Globus pallidus (tissue), 1 donor: ENCODE data around the gene ARX.

Source experiments
- DNase-seq: peaks from one replicate; pipeline ENCODE4 v3.0.0-alpha.2; 2015; ENCODE audit warnings: low spot score

ARX gene

GRCh38 chrX:25015486-25016360, at the start of gene ARX:
Gene ARX (minus strand): TSS chrX:25015965. CDS start chrX:25015737, 228 bp downstream.
- DNase-seq = peak; percentile 65

- DNase-seq = no peak
Observed at GRCh38 chrX:25059273-25059672, 43.5 kb upstream of the ARX start.

- no peak for DNase-seq
Observed at GRCh38 chrX:25052798-25053534, 37.2 kb upstream of the ARX start.

- no peak for DNase-seq
Observed at GRCh38 chrX:25049971-25050370, 34.2 kb upstream of the ARX start.

GRCh38 chrX:25049357-25049756, 33.6 kb upstream of the ARX start:
- no peak for DNase-seq

GRCh38 chrX:25048178-25048577, 32.4 kb upstream of the ARX start:
- DNase-seq = no peak

- no peak for DNase-seq
Observed at GRCh38 chrX:25043192-25043591, 27.4 kb upstream of the ARX start.

GRCh38 chrX:25039036-25039435, 23.3 kb upstream of the ARX start:
- DNase-seq = no peak

- DNase-seq = no peak
Observed at GRCh38 chrX:25034889-25035288, 19.1 kb upstream of the ARX start.

- no peak for DNase-seq
Observed at GRCh38 chrX:25029288-25029825, 13.6 kb upstream of the ARX start.

- DNase-seq = no peak
Observed at GRCh38 chrX:25028726-25029125, 13.0 kb upstream of the ARX start.

GRCh38 chrX:25026576-25026975, 10.8 kb upstream of the ARX start:
- no peak for DNase-seq

- DNase-seq = no peak
Observed at GRCh38 chrX:25025615-25026014, 9.8 kb upstream of the ARX start.

GRCh38 chrX:25023908-25024307, 8.1 kb upstream of the ARX start:
- no peak for DNase-seq

- DNase-seq = no peak
Observed at GRCh38 chrX:25022499-25023325, 6.9 kb upstream of the ARX start.

- no peak for DNase-seq
Observed at GRCh38 chrX:25020905-25021449, 5.2 kb upstream of the ARX start.

- DNase-seq = no peak
Observed at GRCh38 chrX:25020391-25020904, 4.7 kb upstream of the ARX start.

GRCh38 chrX:25019707-25020390, 4.1 kb upstream of the ARX start:
- DNase-seq = no peak

GRCh38 chrX:25018682-25019081, 2.9 kb upstream of the ARX start:
- DNase-seq = no peak

- no peak for DNase-seq
Observed at GRCh38 chrX:25017667-25018247, 2.0 kb upstream of the ARX start.
